Ishikawa (cell line): Measurements from ENCODE around the gene CFAP126.

Experiments
- EP300 ChIP-seq: IDR thresholded peaks from 2 replicates; pipeline ENCODE4 v1.6.1; 2012; ENCODE audit warnings: borderline replicate concordance
- TEAD4 ChIP-seq: IDR thresholded peaks from 2 replicates; pipeline ENCODE4 v1.6.1; 2012
- TF ChIP-seq, protein P1 (sequence below): IDR thresholded peaks from 2 replicates; pipeline ENCODE4 v1.6.1; 2012; ENCODE audit warnings: low read depth, mild to moderate bottlenecking

DNA sequence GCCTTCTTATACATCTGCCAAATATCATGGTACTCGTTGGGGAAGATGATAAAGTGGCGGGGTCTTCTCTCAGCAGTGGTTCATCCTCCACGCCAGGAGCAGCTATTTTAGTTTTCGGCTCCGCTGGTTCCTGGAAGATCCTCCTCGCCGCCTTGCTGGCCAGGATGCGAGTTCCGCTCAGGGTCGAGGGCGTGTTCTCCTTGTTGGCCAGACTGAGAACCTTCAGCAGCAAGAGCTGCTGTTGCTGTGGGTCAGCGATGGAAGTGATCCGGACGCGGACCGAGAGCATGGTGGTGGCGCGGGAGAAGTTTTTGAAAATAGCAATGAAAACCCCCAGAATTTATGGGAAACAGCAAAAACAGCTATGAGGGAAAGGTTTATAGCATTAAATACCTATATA, 11.4 kb upstream of the CFAP126 start:
- TF ChIP-seq, protein P1, sequence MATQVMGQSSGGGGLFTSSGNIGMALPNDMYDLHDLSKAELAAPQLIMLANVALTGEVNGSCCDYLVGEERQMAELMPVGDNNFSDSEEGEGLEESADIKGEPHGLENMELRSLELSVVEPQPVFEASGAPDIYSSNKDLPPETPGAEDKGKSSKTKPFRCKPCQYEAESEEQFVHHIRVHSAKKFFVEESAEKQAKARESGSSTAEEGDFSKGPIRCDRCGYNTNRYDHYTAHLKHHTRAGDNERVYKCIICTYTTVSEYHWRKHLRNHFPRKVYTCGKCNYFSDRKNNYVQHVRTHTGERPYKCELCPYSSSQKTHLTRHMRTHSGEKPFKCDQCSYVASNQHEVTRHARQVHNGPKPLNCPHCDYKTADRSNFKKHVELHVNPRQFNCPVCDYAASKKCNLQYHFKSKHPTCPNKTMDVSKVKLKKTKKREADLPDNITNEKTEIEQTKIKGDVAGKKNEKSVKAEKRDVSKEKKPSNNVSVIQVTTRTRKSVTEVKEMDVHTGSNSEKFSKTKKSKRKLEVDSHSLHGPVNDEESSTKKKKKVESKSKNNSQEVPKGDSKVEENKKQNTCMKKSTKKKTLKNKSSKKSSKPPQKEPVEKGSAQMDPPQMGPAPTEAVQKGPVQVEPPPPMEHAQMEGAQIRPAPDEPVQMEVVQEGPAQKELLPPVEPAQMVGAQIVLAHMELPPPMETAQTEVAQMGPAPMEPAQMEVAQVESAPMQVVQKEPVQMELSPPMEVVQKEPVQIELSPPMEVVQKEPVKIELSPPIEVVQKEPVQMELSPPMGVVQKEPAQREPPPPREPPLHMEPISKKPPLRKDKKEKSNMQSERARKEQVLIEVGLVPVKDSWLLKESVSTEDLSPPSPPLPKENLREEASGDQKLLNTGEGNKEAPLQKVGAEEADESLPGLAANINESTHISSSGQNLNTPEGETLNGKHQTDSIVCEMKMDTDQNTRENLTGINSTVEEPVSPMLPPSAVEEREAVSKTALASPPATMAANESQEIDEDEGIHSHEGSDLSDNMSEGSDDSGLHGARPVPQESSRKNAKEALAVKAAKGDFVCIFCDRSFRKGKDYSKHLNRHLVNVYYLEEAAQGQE: no peak
- TF ChIP-seq TEAD4 (no peak), EP300 (no peak)
